Astrocyte (in vitro differentiated cells and primary cell): ENCODE measurements around the gene CLIP3.

Source experiments
- EZH2 ChIP-seq: IDR thresholded peaks from 2 replicates; pipeline ENCODE4 v1.6.1; 2012; ENCODE audit warnings: mild to moderate bottlenecking, low read length, inconsistent platforms; ENCODE audit not compliant: insufficient read depth
- TF ChIP-seq, protein P1 (sequence below): IDR thresholded peaks from 2 replicates; pipeline ENCODE4 v1.5.1; 2011; ENCODE audit warnings: low read depth, mild to moderate bottlenecking, inconsistent platforms, low read length, moderate library complexity; ENCODE audit not compliant: insufficient read depth

DNA sequence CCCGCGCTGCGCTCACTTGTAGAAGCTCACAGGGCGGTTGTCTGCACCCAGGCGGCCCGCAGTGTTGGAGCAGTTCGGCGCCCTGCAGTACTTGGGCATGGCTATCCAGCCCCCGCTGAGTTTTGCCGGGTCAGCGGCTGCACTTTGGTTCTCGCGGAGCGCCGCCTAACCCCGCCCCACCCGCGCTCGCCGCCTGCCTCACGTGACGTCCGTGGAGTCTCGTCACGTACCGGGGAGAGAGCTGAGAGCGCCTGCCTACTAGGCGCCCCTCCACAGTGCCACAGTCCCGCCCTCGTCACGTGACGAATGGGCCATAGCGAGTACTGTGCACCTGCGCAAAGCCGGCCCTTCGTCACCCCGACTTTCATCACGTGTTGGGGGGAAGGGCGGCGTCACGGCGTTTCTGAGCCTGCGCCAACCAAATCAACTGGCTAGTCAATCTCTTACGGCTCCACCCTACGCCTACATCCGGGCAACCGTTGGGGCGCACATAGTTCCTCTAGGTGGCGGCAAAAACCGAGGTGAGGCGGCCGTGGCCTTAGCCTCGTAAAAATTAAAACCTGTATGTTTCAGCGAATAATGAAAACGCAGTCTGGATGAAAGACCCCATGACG lies 21.6 kb upstream of the CLIP3 start, which contains the start of gene THAP8:
- TF ChIP-seq EZH2: no peak
- TF ChIP-seq, protein P1, sequence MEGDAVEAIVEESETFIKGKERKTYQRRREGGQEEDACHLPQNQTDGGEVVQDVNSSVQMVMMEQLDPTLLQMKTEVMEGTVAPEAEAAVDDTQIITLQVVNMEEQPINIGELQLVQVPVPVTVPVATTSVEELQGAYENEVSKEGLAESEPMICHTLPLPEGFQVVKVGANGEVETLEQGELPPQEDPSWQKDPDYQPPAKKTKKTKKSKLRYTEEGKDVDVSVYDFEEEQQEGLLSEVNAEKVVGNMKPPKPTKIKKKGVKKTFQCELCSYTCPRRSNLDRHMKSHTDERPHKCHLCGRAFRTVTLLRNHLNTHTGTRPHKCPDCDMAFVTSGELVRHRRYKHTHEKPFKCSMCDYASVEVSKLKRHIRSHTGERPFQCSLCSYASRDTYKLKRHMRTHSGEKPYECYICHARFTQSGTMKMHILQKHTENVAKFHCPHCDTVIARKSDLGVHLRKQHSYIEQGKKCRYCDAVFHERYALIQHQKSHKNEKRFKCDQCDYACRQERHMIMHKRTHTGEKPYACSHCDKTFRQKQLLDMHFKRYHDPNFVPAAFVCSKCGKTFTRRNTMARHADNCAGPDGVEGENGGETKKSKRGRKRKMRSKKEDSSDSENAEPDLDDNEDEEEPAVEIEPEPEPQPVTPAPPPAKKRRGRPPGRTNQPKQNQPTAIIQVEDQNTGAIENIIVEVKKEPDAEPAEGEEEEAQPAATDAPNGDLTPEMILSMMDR: peak; percentile 28
